ENCODE data around the gene LRP5.
A peak's percentile ranks its signal among the peaks of the same experiment; 100 is the strongest.
"Not testable (repeated sequence)": the region's sequence is repeated elsewhere in the genome, so short reads cannot be mapped to it uniquely, and the experiment has no call there.

Gene LRP5

DNA sequence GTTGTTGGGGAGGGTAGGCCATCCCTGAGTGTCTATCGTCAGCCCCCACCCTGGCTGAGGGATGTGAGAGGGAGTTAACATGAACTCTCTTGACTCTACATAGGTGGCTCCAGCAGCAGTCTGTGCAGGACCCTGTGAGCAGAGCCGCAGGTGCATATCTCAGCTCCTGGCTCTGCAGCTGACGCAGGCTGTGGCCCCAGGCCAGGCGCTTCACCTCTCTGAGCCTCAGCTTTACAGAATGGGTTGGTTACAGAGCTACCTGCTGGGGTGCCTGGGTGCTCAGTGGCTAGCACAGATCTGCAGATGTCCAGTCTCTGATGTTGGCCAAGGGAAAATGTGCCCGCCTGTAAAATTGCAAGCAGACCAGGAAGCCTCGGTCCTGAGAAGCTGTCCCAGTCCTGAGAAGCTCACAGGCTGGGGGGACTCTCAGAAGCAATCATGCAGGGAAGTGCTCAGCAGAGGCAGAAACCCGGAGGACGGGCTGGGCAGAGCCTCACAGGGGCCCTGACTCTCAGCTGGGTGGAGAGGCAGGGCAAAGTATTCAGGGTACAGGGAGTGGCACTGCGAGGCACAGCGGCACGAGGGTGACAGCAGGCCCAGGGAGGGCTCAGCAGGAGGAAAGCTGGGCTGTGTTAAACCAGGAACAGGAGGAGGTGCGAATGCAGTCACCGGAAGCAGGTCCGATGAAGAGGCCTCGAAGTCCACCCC is 15.9 kb upstream of the LRP5 start:
- no peak overlapping the region for H3K4me3 ChIP-seq (ENCODE audit: low read length)
- no peak for DNase-seq (ENCODE audit: low read depth)
- TF ChIP-seq, protein P1, sequence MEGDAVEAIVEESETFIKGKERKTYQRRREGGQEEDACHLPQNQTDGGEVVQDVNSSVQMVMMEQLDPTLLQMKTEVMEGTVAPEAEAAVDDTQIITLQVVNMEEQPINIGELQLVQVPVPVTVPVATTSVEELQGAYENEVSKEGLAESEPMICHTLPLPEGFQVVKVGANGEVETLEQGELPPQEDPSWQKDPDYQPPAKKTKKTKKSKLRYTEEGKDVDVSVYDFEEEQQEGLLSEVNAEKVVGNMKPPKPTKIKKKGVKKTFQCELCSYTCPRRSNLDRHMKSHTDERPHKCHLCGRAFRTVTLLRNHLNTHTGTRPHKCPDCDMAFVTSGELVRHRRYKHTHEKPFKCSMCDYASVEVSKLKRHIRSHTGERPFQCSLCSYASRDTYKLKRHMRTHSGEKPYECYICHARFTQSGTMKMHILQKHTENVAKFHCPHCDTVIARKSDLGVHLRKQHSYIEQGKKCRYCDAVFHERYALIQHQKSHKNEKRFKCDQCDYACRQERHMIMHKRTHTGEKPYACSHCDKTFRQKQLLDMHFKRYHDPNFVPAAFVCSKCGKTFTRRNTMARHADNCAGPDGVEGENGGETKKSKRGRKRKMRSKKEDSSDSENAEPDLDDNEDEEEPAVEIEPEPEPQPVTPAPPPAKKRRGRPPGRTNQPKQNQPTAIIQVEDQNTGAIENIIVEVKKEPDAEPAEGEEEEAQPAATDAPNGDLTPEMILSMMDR (IDR thresholded peaks at IDR 0.05; ENCODE audit: insufficient read depth, low read depth, low read length, missing control alignments), result no peak

DNA sequence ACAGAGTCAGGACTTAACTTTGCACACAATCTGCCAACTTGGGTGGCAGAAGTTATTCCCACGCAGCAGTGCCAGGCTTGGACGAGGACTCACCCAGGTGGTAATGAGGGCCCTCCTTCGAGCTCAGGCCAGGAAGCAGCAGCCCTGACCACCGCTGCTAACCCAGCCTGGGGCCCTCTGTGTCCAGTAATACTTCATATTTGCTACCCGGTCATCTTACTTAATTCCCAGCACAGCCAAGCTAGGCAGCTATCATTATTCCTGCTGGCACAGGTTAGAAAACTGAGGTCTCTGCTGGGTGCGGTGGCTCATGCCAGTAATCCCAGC is 15.4 kb upstream of the LRP5 start:
- TF ChIP-seq, protein P1 (IDR thresholded peaks at IDR 0.05; ENCODE audit: insufficient read depth, low read depth, low read length, missing control alignments), result no peak
- H3K4me3 ChIP-seq (ENCODE audit: low read length), result no peak overlapping the region
- DNase-seq (ENCODE audit: low read depth), result no peak

DNA sequence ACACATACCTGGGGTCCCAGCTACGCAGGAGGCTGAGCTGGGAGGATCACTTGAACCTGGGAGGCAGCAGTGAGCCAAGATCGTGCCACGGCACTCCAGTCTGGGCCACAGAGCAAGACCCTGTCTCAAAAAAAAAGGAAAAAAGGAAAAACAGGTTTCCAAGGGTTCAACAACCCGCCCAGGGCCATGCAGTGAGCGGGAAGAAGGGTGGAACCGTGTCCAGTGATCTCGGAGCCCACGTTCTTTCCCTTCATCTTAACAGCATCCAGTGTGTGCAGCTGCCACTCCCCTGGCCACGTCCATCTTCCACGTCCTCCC is 14.9 kb upstream of the LRP5 start:
- TF ChIP-seq, protein P1 (IDR thresholded peaks at IDR 0.05; ENCODE audit: insufficient read depth, low read depth, low read length, missing control alignments), result no peak
- no peak overlapping the region for H3K4me3 ChIP-seq (ENCODE audit: low read length)

DNA sequence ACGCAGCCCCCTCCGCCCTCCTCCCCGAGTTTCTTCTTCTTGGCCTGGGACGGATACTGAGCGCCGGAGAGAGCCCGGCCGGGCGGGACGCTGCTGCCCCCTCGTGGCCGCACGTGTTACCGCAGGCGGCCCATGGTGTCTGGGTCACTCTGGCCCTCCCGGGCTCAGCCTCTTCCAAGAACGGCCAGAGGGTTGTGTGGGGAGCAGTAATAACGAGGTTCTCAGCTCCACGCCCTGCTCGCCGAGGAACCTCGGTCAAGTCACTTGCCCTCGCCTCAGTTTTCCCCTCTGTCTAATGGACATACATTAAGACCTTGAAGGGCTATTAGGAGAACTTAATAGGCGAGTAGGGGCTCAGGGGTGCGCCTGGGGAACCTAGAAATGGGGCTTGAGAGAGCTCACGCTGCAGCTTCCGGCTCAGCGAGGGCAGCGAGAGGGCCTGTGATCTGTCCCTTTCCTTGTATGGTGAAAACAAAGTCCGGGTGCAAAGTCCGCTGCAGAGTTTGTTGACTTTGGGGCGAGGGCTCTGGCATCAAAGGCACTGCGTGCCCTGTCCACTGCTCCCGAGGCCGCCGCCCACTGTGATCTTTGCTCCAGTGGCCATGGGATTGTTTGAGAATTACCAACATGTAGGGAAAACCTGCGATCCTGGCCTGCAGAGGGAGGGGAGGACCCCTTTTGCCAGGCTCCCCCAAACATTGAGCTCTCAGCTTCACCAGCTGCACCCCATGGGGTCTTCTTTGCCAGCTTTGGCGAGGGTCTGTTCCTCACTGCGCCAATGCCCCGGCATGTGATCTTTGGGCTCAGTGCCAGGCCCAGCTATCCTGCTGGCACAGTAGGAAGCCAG is 14.4 kb upstream of the LRP5 start:
- DNase-seq (ENCODE audit: low read depth), result peak; percentile 60
- no peak overlapping the region for H3K4me3 ChIP-seq (ENCODE audit: low read length)
- TF ChIP-seq, protein P1 (IDR thresholded peaks at IDR 0.05; ENCODE audit: insufficient read depth, low read depth, low read length, missing control alignments), result peak; percentile 83

More for the DNA sequence above, 14.9 kb upstream of the LRP5 start:
- DNase-seq (ENCODE audit: low read depth), result no peak

DNA sequence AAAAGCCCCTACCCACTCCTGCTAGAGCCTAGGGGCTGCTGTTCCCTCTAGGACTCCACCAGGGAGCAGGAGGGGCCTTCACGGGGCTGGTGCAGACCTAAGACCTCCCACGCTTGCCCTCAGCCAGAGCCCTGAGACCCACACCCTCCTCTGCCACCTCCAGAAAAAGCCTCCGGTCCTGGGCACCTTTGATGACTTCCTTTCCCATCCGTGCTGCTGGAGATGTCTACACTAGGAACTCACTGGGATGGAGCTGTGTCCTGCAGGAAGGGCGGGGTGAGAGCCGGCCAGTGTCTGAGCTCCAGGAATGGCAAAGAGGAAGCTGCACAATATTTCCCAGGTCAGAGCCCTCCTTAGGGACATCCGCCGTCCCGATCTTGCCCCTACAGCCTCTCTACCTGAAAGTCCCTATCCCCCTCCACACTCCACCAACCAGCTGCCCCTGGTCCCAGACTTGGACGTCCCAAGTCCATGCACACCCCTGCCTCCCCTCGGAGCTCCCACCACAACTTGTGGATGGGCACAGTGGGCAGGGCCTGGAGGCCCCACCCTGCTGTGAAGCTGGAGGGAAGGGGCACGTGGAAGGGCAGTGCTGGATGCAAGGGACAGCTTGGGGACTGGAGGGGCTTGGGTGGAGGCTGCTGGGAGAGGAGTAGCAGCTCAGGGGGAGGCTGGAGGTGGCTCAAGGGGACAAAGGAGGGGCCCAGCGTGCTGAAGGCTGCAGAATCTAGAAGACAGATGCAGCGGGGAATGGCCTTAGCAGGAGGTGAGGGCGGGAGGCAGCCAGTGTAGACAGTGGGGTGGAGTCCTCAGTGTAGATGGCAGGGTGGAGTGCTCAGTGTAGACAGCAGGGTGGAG is 13.5 kb upstream of the LRP5 start:
- H3K4me3 ChIP-seq (ENCODE audit: low read length), result no peak overlapping the region
- TF ChIP-seq, protein P1 (IDR thresholded peaks at IDR 0.05; ENCODE audit: insufficient read depth, low read depth, low read length, missing control alignments), result no peak
- no peak for DNase-seq (ENCODE audit: low read depth)

DNA sequence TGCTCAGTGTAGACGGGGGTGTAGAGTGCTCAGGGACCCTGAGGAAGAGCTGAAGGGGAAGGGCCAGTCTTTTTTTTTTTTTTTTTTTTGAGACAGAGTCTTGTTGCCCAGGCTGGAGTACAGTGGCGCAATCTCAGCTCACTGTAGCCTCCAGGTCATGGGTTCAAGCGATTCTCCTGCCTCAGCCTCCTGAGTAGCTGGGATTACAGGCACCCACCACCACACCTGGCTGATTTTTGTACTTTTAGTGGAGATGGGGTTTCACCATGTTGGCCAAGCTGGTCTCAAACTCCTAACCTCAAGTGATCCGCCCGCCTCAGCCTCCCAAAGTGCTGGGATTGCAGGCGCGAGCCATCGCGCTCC is 12.9 kb upstream of the LRP5 start:
- H3K4me3 ChIP-seq (ENCODE audit: low read length); DNase-seq (ENCODE audit: low read depth): not testable (repeated sequence)

Data from epithelial cell of esophagus (primary cell).